GM13977 (cell line): ENCODE results near the gene MCM3AP.
"Not testable (repeated sequence)": the region's sequence is repeated elsewhere in the genome, so short reads cannot be mapped to it uniquely, and the experiment has no call there.

Source experiments
- DNase-seq: peaks from one replicate; pipeline ENCODE4 v3.0.0; 2012; ENCODE audit warnings: low spot score
- CTCF ChIP-seq: IDR thresholded peaks from 2 replicates; pipeline ENCODE4 v1.5.1; 2012; ENCODE audit warnings: mild to moderate bottlenecking, control low read depth; ENCODE audit not compliant: insufficient read depth; ENCODE audit errors: extremely low read depth, missing control alignments
- in situ Hi-C: fragments of 300-500 bp; cut with MboI; formaldehyde crosslinking; loops from one replicate; pipeline ENCODE4 v1.12.0; 2022; ENCODE audit warnings: low sequenced_read_pairs, low pct_unique_long_range_greater_than_20kb, mixed read lengths, inconsistent platforms; ENCODE audit not compliant: unreplicated experiment

Gene MCM3AP

GRCh38 chr21:46247699-46248421 lies 37.6 kb downstream of the MCM3AP start:
- in situ Hi-C loops: no loop called here
- no peak for TF ChIP-seq CTCF
- no peak for DNase-seq

- DNase-seq: no peak
- no peak for TF ChIP-seq CTCF
- in situ Hi-C loops: no loop called here
Observed at GRCh38 chr21:46246345-46246744, 39.1 kb downstream of the MCM3AP start.

GRCh38 chr21:46245213-46245915 lies 40.0 kb downstream of the MCM3AP start:
- no peak for DNase-seq
- in situ Hi-C loops: no loop called here

GRCh38 chr21:46244602-46245001 lies 40.8 kb downstream of the MCM3AP start:
- no peak for TF ChIP-seq CTCF
- in situ Hi-C loops: no loop called here
- DNase-seq: no peak

More at GRCh38 chr21:46245213-46245915, 40.0 kb downstream of the MCM3AP start:
- TF ChIP-seq CTCF: no peak

- no peak for DNase-seq
- TF ChIP-seq CTCF: no peak
- in situ Hi-C loops: no loop called here
Observed at GRCh38 chr21:46243960-46244361, 41.5 kb downstream of the MCM3AP start.

- in situ Hi-C loops: no loop called here
- DNase-seq: no peak
- TF ChIP-seq CTCF: no peak
Observed at GRCh38 chr21:46243325-46243724, 42.1 kb downstream of the MCM3AP start.

GRCh38 chr21:46241577-46241976 lies 43.8 kb downstream of the MCM3AP start:
- DNase-seq, in situ Hi-C loops: not testable (repeated sequence)
